ENCODE results near the gene BTBD17. TPM values are rescaled to one million over a fixed set of nuclear protein-coding genes. Genes with fewer than 3 reads are reported as not detected.
A peak's percentile ranks its signal among the peaks of the same experiment; 100 is the strongest.

BTBD17 gene
- total and polyA plus RNA-seq, 2 of the 8 experiments (the other 6 are each of a cell fraction or from before 2014, with no cell fraction given): 7.0 to 14.8 TPM

GRCh38 chr17:74351552-74352210 lies 10.0 kb downstream of the BTBD17 start:
- H2BK20ac ChIP-seq (ENCODE audit: low read length): no peak overlapping the region
- H2BK12ac ChIP-seq (ENCODE audit: low read depth, low read length): no peak overlapping the region; the same call in 1 of the 2 replicates
- no peak overlapping the region for H2BK120ac ChIP-seq (replicated peaks; ENCODE audit: low read depth, low read length)
- peaks cover 2% of the 10 kb centered on the region; the same call in 1 of the 2 replicates for H3K23me2 ChIP-seq (ENCODE audit: low read depth, low read length)
- peak overlapping the region; percentile 3 to 46 (median 16); a peak in 3 of 8 replicates for H3K4me3 ChIP-seq (ENCODE audit: extremely low read depth in 1 of 4, insufficient read depth in 2 of 4, low read depth in 3 of 4, low read length in 4 of 4)
- H4K5ac ChIP-seq (ENCODE audit: insufficient read length, low read depth, low read length): no peak overlapping the region
- DNase-seq (ENCODE audit: low read depth in 1 of 2, low spot score in 2 of 2): no peak
- H3K79me1 ChIP-seq (ENCODE audit: low read depth, low read length): no peaks in the 10 kb centered on the region
- H3K27me3 ChIP-seq (replicated peaks in 1 of 4; ENCODE audit: control insufficient read depth in 3 of 4, extremely low read depth in 1 of 4, insufficient read depth in 3 of 4, low read length in 3 of 4): peaks cover 16 to 49% (median 34%) of the 10 kb centered on the region in 4 experiments
- H4K20me1 ChIP-seq (replicated peaks in 1 of 2; ENCODE audit: control insufficient read depth in 1 of 2, insufficient read depth in 2 of 2, low read length in 2 of 2): peaks cover 0 to 3% of the 10 kb centered on the region in 2 experiments
- no peak overlapping the region; a peak in 1 of 7 replicates for H3K9ac ChIP-seq (replicated peaks in 1 of 4; ENCODE audit: extremely low read depth in 1 of 4, low read depth in 3 of 4, low read length in 3 of 4)
- no peak overlapping the region for H2BK15ac ChIP-seq (ENCODE audit: low read length)
- CTCF ChIA-PET (ENCODE audit: partially characterized antibody): interaction anchor here (0.6 to 11.2 kb wide), 28 partner anchors 8 to 248 kb away, joined by 3 to 114 read pairs (median 6); partner anchors contain the start of genes BTBD17 and GPR142
- no peak for FAIRE-seq
- no peak overlapping the region for H3K23ac ChIP-seq (ENCODE audit: insufficient read length)
- no peak overlapping the region for H3K14ac ChIP-seq (ENCODE audit: insufficient read length)
- peak overlapping the region; percentile 81 for H4K91ac ChIP-seq (replicated peaks; ENCODE audit: insufficient read length, low read length)
- WGBS, 2 experiments (ENCODE audit: extremely low coverage in 1 of 2, insufficient coverage in 1 of 2, insufficient read length in 1 of 2, insufficient replicate concordance in 2 of 2, low coverage in 1 of 2, low lambda C conversion rate in 2 of 2, missing lambda C conversion rate in 1 of 2): 10% methylated on average over 53 of the region's 55 CpGs; no CpG with 5 or more reads in 1 of the 2 experiments
- no peak overlapping the region for H3K27ac ChIP-seq (ENCODE audit: low read depth, low read length)
- no peaks in the 10 kb centered on the region for H3K79me2 ChIP-seq (ENCODE audit: control insufficient read depth in 1 of 2, insufficient read depth in 2 of 2, low read length in 2 of 2)
- H3K4me2 ChIP-seq (ENCODE audit: insufficient read depth in 1 of 2, low read depth in 2 of 2, low read length in 2 of 2): peak overlapping the region; percentile 49 to 67; a peak in 3 of 4 replicates
- peak overlapping the region; percentile 83; the same call in 1 of the 2 replicates for H3K18ac ChIP-seq (ENCODE audit: extremely low read depth, low read length)
- POLR2A ChIA-PET (ENCODE audit: partially characterized antibody): interaction anchor here (0.6 to 1.5 kb wide), 5 partner anchors 9 to 171 kb away, joined by 3 to 4 read pairs (median 3); no protein-coding TSS in a partner anchor
- H3K4ac ChIP-seq (replicated peaks; ENCODE audit: insufficient read length, low read depth, low read length): no peak overlapping the region
- no peaks in the 10 kb centered on the region for H3K9me3 ChIP-seq (ENCODE audit: insufficient read depth in 2 of 2, low read depth in 1 of 2, low read length in 1 of 2)
- H3K56ac ChIP-seq (replicated peaks; ENCODE audit: insufficient read length, low read depth, low read length): no peak overlapping the region
- H3K4me1 ChIP-seq (replicated peaks in 1 of 4; ENCODE audit: control insufficient read depth in 3 of 4, insufficient read depth in 4 of 4, low read length in 3 of 4): peaks cover 0 to 8% (median 6%) of the 10 kb centered on the region in 4 experiments; a peak in 5 of 7 replicates
- 0 out of 8 replicates have a peak, but pooled peaks cover 0 to 2% (median 0%) of the 10 kb centered on the region in 4 experiments for H3K36me3 ChIP-seq (ENCODE audit: control insufficient read depth in 2 of 4, insufficient read depth in 4 of 4, low read length in 3 of 4)
- H2BK5ac ChIP-seq (ENCODE audit: low read depth, low read length): no peak overlapping the region
- peak overlapping the region; percentile 87 for H4K8ac ChIP-seq (ENCODE audit: extremely low read depth, insufficient read depth, low read length)
- no peak overlapping the region for H2AK5ac ChIP-seq (ENCODE audit: low read depth, low read length)
- H2AFZ ChIP-seq (ENCODE audit: low read length): peak overlapping the region; percentile 79; the same call in 1 of the 2 replicates
